ENCODE data around the gene ARHGEF6.
A peak's percentile ranks its signal among the peaks of the same experiment; 100 is the strongest.
"Not testable (repeated sequence)": the region's sequence is repeated elsewhere in the genome, so short reads cannot be mapped to it uniquely, and the experiment has no call there.

Gene ARHGEF6
- long read RNA-seq, donor 1, result 0 reads
- long read RNA-seq, donor 2, full-length matches to known transcripts, result 1 of 1 reads
- long read RNA-seq, donor 2, partial matches to known transcripts, result 0 of 1 reads
- long read RNA-seq, donor 2, other reads (novel, unspliced or antisense), result 0 of 1 reads
- long read RNA-seq, donor 3, result 0 reads
- long read RNA-seq, donor 4, result 0 reads
- long read RNA-seq, donor 5, result 0 reads
- long read RNA-seq, donor 6, result 0 reads
- long read RNA-seq, donor 7, result 0 reads
- long read RNA-seq, donor 8, result 0 reads

- DNase-seq, result no peak
Observed at GRCh38 chrX:136780763-136781162, at the start of gene ARHGEF6. TSS of gene ARHGEF6 (minus strand) at chrX:136780932. CDS start at chrX:136780882, 50 bp downstream.

GRCh38 chrX:136829413-136829812, 48.7 kb upstream of the ARHGEF6 start:
- DNase-seq, result no peak

- no peak for DNase-seq
Observed at GRCh38 chrX:136828830-136829229, 48.1 kb upstream of the ARHGEF6 start.

- peak; percentile 5 for DNase-seq
Observed at GRCh38 chrX:136827026-136827425, 46.3 kb upstream of the ARHGEF6 start.

GRCh38 chrX:136825771-136826170, 45.0 kb upstream of the ARHGEF6 start:
- DNase-seq, result no peak

- DNase-seq, result no peak
Observed at GRCh38 chrX:136823175-136823574, 42.4 kb upstream of the ARHGEF6 start.

- DNase-seq, result no peak
Observed at GRCh38 chrX:136822337-136823095, 41.8 kb upstream of the ARHGEF6 start.

- DNase-seq, result not testable (repeated sequence)
Observed at GRCh38 chrX:136819756-136820155, 39.0 kb upstream of the ARHGEF6 start.

- no peak for DNase-seq
Observed at GRCh38 chrX:136819031-136819703, 38.4 kb upstream of the ARHGEF6 start.

- DNase-seq, result no peak
Observed at GRCh38 chrX:136816975-136817374, 36.2 kb upstream of the ARHGEF6 start.

GRCh38 chrX:136814847-136815750, 34.4 kb upstream of the ARHGEF6 start:
- DNase-seq, result no peak

GRCh38 chrX:136812286-136812685, 31.6 kb upstream of the ARHGEF6 start:
- no peak for DNase-seq

- DNase-seq, result no peak
Observed at GRCh38 chrX:136810493-136810892, 29.8 kb upstream of the ARHGEF6 start.

GRCh38 chrX:136806891-136807410, 26.2 kb upstream of the ARHGEF6 start:
- no peak for DNase-seq

- DNase-seq, result no peak
Observed at GRCh38 chrX:136802515-136802914, 21.8 kb upstream of the ARHGEF6 start.

GRCh38 chrX:136797787-136798186, 17.1 kb upstream of the ARHGEF6 start:
- DNase-seq, result no peak

- DNase-seq, result not testable (repeated sequence)
Observed at GRCh38 chrX:136795132-136795531, 14.4 kb upstream of the ARHGEF6 start.

GRCh38 chrX:136794660-136795059, 13.9 kb upstream of the ARHGEF6 start:
- DNase-seq, result not testable (repeated sequence)

GRCh38 chrX:136794080-136794479, 13.3 kb upstream of the ARHGEF6 start:
- DNase-seq, result no peak

GRCh38 chrX:136789856-136790255, 9.1 kb upstream of the ARHGEF6 start:
- DNase-seq, result no peak

- no peak for DNase-seq
Observed at GRCh38 chrX:136784231-136784630, 3.5 kb upstream of the ARHGEF6 start.

GRCh38 chrX:136783159-136783558, 2.4 kb upstream of the ARHGEF6 start:
- no peak for DNase-seq

Data from right kidney (tissue), 9 donors.